GM21526 (cell line): ENCODE data around the gene BMP7.
"Not testable (repeated sequence)": the region's sequence is repeated elsewhere in the genome, so short reads cannot be mapped to it uniquely, and the experiment has no call there.

ENCODE experiments used
- ATAC-seq: cut with Tn5 transposase; IDR thresholded peaks from one replicate; pipeline ENCODE4 v1.9.1; 2021; ENCODE audit warnings: moderate library complexity; ENCODE audit not compliant: unreplicated experiment, low FRiP score

The BMP7 gene

DNA sequence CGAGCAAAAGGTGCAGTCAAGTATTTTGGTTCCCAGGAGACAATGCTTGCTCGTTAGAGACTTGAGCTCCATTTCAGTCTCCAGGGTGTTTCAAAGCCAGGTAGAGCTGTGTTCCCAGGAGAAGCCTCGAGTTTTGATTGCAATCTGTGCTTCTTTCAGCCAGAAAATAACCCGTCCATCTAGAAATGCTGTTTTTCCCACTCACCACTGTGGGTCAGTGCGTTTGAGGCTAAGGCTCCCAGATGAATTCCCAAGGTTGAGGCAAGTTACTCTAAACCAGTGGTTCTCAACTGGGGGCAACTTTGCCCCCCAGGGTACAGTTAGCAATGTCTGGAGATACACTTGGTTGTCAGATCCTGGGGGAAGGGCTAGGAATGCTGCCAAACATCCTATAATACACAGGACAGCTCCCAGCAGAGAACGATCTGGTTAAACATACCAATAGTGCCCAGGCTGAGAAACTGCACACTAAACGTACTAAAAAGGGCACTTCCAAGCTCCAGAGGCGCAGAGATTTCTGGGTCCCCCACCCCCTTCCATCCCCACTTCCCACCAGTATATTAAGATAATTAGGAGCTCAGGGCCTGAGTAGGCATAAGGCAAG, 13.8 kb downstream of the BMP7 start:
- no peak for ATAC-seq

DNA sequence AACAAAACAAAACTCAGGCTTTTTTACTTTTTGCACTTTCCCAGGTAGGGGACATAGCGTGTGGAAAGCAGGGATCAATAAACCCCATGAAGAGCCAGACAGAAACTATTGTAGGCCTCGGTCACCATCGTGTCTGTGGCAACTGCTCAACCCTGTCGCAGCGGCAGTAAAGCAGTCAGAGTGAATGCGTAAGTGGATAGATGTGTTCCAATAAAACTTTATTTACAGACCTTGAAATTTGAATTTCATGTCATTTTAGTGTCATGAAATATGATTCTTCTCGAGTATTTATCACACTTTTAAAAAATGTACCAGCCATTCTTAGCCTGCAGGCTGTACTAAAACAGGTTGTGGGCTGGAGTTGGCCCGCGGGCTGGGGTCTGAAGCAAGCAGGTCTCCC, 14.5 kb downstream of the BMP7 start:
- no peak for ATAC-seq

DNA sequence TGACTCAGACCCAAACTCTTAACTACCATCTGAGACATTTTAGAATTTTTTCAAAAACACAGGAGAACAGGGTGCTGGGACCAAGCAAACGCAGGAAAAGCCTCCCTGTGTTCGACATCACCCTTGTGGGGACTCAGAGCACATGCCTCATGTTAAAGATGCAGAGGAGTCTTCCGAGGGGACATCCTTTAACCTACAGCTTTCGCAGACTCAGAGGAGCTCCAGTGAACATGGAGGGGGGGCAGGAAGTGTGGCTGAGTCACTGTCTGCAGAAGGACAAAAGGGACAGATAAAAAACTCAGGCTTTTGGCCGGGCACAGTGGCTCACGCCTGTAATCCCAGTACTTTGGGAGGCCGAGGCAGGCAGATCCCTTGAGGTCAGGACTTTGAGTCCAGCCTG, 15.1 kb downstream of the BMP7 start:
- ATAC-seq = no peak

DNA sequence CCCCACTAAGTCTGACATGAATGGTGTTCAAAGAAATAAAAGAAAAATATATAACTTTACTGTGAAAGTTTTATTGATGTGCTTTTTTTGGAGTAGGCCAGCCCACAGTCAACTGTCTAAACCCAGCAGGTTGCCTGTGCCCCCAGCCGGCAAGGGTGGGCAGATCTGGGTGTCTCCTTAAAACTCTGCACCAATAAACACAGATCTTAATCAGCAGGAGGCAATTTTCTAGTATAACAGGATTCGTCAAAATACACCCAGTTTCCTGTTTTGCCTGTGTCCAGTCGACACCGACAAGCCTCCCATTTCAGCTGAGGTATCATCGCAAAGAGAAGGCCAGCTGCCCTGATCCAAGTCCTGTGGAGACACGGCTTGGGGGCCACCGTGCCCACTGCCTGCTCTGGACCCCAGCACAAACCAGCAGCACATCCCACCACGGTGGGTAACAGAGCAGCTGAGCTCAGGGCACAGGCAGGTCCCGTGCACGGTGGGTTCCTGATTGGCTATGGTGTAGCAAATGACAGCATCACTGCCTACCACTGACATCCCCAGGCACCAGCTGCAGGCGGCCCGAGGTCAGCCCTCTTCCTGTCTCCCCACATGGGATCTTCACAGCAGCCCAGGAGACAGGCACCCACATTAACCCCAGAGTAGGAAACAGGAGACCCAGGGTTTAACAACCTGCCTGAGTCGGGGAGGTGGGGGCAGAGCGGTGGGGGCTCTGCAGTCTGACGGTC, 15.7 kb downstream of the BMP7 start:
- no peak for ATAC-seq

DNA sequence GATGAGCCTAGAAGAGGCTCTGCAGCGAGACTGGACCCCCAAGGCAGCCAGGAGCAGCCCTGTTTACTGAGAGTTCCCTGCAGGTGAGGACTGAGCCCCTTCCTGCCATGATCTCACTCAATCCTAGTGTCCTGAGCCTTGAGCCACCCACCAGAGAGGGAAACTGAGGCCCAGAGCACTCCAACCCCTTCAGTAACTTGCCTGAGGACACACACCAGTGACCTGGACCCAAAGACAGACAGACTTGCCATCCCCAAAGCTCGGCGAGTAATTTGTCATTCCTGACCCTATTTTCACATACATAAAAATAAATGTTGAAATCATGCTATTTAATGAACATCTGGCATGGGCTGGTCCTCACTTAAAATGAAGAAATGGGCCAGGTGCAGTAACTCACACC, 16.7 kb downstream of the BMP7 start:
- ATAC-seq = no peak

DNA sequence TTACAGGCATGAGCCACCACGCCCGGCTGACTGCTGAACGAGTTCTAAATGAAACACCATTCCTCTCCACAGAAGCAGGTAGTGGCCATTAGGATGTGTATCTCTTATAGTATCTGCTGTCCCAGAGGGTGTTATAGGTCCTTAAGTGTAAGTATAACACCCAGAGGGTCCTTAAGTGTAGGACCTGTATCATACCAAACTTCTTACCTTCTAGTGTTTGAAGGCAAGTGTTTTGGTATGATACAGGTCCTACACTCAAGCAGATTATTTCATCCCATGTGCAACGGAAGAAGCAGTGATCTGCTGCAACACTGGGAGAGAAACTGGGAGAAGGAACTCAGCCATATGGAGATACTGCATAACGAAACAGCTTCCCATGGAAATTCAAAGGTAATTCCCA, 17.4 kb downstream of the BMP7 start:
- no peak for ATAC-seq

DNA sequence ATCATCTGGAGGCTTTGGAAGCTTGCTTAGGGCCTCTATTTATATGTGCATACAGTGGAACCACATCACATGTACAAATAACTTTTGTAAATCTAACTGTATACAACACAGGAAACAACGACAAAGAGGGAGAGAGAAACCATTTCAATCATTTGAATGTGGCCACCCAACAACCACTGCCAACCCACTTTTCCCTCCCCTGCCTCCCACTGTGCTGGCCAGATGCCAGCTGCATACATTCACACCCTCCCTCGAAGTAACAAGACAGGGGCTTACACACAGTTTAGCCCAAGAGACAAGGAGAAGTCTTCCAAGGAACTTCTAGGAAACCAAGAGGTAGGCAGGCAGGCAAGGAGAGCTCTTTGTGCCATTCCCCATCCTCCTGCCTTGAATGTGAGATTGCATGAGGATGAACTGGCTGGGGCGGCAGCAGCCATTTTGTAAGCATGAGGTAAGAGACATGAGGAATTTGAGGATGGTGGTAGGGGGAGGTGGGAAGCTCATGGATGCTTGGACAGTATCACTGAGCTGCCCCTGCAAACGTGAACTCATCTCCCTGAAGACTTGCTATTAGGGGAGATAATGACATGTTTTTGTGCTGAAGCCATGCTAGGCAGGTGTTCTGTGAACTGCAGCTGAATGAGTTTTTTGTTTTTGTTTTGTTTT, 18.2 kb downstream of the BMP7 start:
- ATAC-seq = no peak

DNA sequence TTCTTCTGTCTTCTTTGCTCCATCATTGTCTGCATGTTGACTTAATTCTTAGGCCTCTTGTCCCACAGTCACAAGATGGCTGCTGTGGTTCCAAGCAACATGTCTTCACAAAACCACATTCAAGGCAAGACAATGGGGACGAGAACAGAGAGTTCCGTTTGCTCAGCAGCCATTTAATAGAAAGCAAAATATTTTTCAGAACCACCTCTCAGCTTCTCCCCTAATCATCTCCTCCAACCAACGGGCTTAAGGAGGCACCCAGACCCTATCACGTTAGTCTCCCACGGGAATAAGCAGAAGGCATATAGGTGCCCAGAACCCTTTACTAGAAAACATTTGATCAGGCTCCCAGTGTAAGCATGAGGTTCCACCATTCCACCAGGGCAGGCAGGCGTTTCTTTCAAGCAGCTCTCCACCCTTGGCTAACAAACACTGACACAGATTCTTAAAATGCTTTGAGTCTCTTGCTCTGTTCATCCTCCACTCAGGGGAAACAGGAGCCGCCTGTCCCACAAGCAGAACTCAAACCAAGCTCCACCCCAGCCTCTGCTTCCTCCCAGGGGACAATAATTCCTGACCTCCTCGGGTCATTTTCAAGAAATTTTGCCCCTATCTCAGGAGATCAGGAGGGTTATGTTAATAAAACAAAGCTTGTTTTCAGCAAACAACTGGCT, 19.0 kb downstream of the BMP7 start:
- no peak for ATAC-seq

DNA sequence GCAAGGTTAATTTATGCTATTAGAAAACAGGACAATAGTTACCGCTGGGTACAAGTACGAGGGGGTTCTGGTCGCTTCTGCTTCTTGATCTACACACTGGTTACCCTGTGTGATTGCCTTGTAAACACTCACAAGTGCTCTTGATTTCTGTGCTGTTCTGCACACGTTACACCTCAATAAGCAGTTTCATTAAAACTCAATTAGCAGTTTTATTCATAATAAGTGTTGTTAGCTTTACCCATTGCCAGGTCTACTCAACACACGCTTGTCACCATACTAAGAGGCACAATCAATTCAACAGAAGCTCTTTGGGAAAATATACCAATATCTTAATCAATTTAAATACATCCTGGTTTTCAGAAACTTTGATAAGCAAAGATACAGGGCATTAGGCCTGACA, 20.4 kb downstream of the BMP7 start:
- no peak for ATAC-seq

DNA sequence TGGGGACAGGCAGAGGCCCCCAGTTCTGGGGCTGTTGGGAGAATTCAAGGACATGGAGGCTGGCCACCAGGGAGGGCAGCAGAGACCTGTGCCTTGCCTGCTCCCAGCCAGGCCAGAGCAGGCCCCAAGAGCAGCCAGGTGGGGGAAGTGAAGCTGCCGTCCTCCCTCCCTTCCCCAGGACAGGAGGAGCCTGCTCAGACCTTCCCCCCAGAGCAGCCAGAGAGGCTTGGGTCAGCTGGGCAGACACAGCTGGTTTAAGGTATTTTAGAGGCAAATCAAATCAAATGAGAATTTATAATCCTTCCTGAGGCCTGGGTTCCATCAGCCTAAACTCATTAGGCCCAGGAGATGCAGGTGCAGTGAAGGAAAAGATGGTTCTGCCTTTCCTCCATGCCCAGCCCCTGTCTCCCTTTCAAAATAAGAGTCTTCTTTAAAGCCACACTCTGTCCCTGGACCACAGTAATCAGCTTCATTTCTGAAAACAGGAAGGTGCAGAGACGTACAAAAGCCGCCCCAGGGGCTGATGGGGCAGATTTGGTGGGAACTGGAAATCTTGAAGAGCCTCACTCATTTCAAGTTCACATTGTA, 21.7 kb downstream of the BMP7 start:
- no peak for ATAC-seq

DNA sequence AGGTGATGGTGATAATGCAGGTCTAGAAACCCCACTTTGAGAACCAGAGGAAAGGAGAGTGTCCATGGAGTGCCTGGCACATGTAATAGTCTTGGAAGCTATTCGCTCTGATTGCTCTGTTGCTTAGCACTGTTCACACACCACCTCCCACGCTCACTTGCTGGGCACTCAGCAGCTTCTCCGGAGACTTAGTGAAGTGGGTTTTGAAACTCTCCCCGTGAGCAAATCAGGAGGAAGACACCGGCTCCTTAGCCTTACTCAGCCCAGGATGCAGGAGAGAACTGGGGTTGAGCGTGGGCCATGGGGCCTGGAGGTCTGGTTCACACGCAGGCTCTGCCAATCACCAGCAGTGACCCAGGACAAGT, 22.2 kb downstream of the BMP7 start:
- ATAC-seq = no peak

DNA sequence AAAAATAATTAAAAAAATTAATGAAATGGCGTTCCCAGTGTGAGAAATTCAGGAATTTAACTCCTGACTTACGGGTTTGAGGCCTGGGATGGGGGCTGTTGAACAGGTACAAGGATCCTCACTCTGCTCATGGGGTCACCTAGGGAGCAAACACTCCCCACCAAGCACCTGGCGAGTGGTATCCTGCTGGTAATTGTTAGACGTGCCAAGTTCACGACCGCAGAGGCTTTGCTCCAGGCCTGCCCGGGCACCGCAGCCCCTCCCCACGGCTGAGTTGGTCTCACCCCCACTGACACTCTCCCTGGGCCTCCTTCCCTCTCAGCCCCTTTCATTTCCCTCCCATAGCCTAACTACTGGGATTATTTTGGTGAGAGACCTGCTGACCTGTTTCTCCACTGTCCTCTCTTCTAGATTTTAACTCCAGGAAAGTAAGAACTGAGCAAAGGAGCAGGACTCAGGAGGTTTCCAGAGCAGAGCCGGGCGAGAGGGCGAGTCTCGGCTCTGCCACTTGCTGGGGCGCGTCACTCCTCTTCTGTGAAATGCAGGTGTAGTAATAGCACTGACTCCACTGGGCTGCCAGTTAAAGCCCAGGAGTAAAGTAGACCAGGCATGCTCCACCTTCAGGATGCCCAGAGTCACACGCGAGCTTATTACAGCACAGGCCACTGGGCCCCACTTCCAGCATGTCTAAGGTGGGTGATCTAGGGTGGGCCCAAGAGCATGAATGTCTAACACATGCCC, 22.8 kb downstream of the BMP7 start:
- no peak for ATAC-seq

DNA sequence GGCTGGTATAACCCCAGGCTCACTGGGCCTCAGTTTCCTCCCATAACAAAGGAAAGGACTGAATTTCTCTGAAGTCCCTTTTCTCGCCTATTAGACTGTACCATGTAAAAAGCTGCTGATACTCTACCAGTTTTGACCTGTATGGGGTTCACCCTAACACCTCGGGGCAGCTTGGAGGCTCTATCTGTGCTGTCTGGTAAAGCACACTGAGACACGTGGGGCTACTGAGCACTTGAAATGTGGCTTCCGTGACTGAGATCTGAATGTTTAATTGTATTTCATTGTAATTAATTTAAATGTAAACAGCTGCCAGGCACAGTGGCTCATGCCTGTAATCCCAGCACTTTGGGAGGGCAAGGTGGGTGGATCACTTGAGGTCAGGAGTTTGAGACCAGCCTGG, 24.0 kb downstream of the BMP7 start:
- ATAC-seq = no peak

DNA sequence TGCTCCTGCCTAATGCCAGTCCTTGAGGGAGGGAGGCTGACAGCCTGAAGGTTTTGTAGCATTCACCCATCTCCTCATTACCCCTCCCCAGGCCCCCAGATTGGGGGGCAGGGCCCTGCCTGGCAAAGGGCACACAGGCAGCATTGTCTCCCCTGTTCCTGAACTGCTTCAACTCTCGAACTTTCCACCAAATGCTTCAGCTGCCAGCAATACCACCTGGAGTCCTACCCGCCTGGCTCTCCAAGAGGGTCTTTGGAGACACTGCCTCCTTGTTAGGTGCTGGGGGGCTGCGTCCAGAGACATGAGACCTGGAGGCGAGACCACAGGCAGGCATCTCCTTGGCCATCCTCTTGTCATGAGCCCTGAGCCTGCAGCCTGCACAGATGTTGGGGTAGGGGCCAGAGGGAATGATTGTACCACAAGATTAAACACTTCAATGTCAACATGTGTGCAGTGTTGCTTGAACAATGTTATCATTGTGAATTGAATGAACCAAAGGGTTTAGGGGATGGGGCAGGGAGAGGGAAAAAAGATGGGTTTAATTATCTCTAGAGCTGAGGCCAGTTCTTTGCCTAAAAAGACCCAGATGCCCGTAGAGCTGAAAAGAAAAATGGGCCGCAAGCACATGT, 25.0 kb downstream of the BMP7 start:
- ATAC-seq = no peak

DNA sequence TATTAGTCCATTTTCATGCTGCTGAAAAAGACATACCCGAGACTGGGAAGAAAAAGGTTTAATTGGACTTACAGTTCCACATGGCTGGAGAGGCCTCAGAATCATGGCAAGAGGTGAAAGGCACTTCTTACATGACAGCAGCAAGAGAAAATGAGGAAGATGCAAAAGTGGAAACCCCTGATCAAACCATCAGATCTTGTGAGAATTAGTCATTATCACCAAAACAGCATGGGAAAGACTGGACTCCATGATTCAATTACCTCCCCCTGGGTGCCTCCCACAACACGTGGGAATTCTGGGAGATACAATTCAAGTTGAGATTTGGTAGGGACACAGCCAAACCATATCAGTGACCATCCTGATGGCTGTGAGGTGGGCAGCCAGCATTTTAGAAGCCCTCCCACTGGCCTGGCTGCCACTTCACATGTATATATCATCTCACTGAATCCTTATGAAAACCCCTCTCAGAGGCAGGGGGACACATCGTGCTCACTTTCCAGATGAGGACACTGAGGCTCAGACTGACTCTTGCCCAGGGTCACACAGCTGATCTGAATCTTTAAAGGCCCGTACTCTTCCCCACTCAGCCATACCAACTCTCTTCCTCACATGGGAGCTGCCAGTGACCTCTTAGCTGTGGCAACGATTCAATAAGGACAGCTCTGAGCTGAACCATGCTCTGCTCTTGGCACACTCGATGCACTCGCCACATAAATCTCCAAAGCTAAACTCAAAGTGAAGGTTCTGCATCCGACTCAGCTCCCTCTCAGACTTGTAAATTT, 25.7 kb downstream of the BMP7 start:
- no peak for ATAC-seq

DNA sequence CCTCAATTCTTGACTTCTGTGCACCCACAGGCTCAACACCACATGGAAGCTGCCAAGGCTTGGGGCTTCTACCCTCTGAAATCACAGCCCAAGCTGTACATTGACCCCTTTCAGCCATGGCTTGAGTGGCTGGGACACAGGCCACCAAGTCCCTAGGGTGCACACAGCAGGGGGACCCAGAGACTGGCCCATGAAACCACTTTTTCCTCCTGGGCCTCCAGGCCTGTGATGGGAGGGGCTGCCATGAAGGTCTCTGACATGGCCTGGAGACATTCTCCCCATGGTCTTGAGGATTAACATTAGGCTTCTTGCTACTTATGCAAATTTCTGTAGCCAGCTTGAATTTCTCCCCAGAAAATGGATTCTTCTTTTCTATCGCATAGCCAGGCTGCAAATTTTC, 26.7 kb downstream of the BMP7 start:
- ATAC-seq = not testable (repeated sequence)

DNA sequence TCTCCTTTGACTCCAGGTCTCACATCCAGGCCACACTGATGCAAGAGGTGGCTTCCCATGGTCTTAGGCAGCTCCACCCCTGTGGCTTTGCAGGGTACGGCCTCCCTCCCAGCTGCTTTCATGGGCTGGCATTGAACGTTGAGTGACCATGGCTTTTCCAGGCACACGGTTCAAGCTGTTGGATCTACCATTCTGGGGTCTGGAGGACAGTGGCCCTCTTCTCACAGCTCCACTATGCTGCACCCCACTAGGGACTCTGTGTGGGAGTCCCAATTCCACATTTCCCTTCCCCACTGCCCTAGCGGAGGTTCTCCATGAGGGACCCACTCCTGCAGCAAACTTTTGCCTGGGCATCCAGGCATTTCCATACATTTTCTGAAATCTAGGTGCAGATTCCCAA, 27.1 kb downstream of the BMP7 start:
- not testable (repeated sequence) for ATAC-seq

DNA sequence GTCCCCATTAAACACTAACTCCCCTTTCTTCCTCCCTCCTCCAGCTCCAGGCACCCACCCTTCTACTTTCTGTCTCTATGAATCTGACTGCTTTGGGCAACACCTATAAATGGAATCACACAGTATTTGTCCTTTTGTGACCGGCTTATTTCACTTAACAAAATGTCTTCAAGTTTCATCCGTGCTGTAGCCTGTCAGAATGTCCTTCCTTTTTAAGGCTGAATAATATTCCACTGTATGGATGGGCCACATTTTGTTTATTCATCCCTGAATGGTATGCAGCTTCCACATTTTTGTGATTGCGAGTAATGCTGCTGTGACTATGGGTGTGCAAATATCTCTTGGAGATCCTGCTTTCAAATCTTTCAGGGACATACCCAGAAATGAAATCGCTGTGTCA, 28.4 kb downstream of the BMP7 start:
- no peak for ATAC-seq

DNA sequence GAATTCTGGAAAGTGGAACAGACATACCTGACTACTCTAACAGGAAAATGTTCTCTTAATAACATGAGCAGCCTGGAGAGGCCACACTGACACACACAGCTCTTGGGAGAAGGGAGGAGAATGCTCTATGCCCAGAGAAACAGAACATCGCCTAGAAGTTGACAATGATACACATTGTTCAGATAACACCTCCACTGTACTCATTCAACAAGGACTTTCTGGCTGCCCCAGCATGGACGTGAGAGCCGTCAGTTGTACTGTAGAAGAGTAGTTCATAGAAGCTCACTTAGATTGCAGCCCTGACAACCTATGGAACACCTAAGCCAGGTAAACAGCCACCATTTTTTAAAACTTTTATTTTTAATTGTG, 28.9 kb downstream of the BMP7 start:
- ATAC-seq = no peak
